Measurements from ENCODE around the gene CEP43. TPM values are rescaled to one million over a fixed set of nuclear protein-coding genes. Genes with fewer than 3 reads are reported as not detected.

Gene CEP43
- total RNA-seq, 4 donors from 2014 or later: 2.8 to 13.0 (median 6.4) TPM

DNA sequence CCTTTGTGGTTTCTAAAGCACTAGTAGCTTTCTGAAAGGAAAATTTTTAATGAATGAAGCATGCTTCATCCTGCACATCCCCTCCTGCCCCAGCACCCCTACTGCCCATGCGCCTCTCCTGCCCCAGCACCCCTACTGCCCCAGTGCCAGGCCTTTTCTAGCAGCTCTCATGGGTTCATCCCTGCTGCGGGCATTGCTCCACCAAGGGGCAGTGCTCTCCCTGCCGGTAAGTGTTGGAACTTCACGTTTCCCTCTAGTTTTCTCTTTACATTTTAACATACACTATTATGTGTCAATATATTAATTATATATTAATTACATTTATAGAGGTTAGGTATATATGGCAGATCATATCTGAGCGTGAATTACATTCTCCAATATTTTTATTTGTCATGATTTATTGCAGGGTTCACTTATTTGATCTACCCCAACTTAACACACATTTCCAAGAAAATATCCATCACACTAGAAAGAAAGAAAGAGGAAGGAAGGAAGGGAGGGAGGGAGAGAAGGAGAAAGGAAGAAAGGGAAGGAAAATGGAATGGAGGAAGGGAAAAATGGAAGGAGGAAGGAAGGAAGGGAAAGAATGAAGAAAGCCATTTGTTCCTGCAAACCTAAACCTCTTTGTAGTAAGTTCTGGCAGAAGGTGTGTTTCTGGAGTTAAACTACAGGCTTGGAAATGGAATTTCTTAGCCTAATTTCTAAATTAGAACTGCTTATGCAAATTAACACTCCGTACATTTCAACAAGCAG, 46.8 kb downstream of the CEP43 start:
- intact Hi-C loops (cut with DNase I; ENCODE audit: low total_unique reads): no loop called here
- WGBS, 2 donors: 85 to 86% methylated on average over 6 of the region's 6 CpGs
- no peak for DNase-seq (ENCODE audit: low spot score in 2 of 2)
- H3K4me3 ChIP-seq (ENCODE audit: low read depth, poor library complexity, severe bottlenecking): no peak overlapping the region
- TF ChIP-seq POLR2A (IDR thresholded peaks at IDR 0.05): no peak
- no peak for TF ChIP-seq CTCF (IDR thresholded peaks at IDR 0.05)

DNA sequence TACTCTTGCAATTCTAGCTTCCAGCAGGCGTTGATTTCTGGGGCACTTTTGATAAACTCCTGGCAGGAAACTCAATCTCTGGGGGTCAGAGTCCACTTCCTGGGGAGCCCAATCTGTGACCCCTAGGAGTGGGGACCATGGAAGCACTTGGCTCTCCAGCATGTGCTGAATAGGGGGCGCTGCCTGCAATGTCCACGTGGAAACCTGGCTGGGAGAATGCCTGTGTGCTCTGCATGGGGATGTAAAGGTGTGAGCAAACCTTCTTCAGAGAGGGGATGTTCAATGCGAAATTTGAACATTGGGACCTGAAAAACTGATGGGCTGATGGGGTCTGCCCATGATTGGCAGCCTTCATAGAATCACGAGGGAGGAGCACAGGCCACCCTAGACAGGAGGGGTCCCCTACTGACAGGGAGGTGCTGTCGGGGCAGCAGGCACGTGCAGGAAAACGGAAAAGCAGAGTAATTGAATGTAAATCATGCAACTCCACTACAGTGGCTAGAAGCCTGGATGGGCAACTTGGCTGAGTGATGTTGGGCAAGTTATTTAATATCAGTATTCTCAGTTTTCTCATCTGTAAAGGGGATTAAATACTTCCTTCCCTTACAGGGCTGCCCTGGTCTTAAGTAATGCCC, 47.8 kb downstream of the CEP43 start:
- no peak overlapping the region for H3K4me3 ChIP-seq (ENCODE audit: low read depth, poor library complexity, severe bottlenecking)
- 82 to 89% methylated on average over 8 of the region's 8 CpGs for WGBS, 2 donors
- DNase-seq (ENCODE audit: low spot score in 2 of 2): no peak
- TF ChIP-seq POLR2A (IDR thresholded peaks at IDR 0.05) (no peak), CTCF (IDR thresholded peaks at IDR 0.05) (no peak)
- intact Hi-C loops (cut with DNase I; ENCODE audit: low total_unique reads): no loop called here

DNA sequence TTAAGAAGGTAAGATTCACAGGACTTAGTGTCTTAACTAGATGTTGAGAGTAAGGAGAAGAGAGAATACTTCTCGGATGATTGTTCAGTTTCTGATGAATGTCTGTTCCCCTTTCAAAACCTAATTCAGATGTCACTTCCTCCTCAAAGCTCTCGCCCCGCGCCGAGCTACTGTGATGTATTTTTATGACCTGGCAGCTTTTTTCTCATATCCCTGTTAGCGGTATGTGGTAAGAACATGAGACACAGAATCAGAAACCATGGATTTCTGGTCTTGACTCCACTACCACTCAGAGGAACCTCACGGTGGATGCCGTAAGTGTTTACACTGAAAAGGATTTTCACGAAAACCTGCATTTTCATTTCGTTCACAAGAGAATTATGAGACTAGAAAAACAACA, 48.4 kb downstream of the CEP43 start:
- TF ChIP-seq POLR2A (IDR thresholded peaks at IDR 0.05) (no peak), CTCF (IDR thresholded peaks at IDR 0.05) (no peak)
- WGBS, 2 donors: 72 to 84% methylated on average over 10 of the region's 10 CpGs
- intact Hi-C loops (cut with DNase I; ENCODE audit: low total_unique reads): no loop called here
- DNase-seq (ENCODE audit: low spot score in 2 of 2): no peak
- no peak overlapping the region for H3K4me3 ChIP-seq (ENCODE audit: low read depth, poor library complexity, severe bottlenecking)

Small RNA genes within 50 kb of the gene (microRNA-seq; reads per million reads assigned to microRNA genes)
- gene MIR3939 (ENCODE audit: borderline number of aligned reads in 1 of 2, borderline replicate concordance in 2 of 2): 0 reads per million in 2 donors

Other genes with a start within 250 kb of the CEP43 start
- gene RNASET2, start 42.8 kb upstream of the CEP43 start, total RNA-seq: 10 to 100 TPM; 42.9 to 54.3 (median 47.7) TPM
- 1 to 10 TPM in 1 of 4 donors, under 1 TPM in 2, not detected in 1; 0.42 to 1.5 (median 0.49) TPM for gene CCR6, start 123.7 kb downstream of the CEP43 start, total RNA-seq
- not detected for gene GPR31, start 158.6 kb downstream of the CEP43 start, total RNA-seq